GM21515 (cell line): ENCODE measurements around the gene PRADC1.

Experiments used
- ATAC-seq: cut with Tn5 transposase; IDR thresholded peaks from one replicate; pipeline ENCODE4 v1.9.1; 2021; ENCODE audit not compliant: unreplicated experiment

The PRADC1 gene

GRCh38 chr2:73259276-73259675 lies 26.2 kb upstream of the PRADC1 start:
- ATAC-seq, result no peak

GRCh38 chr2:73258913-73259215 lies 25.8 kb upstream of the PRADC1 start:
- no peak for ATAC-seq

GRCh38 chr2:73258186-73258912 lies 25.3 kb upstream of the PRADC1 start:
- no peak for ATAC-seq

- no peak for ATAC-seq
Observed at GRCh38 chr2:73257425-73258125, 24.5 kb upstream of the PRADC1 start.

- no peak for ATAC-seq
Observed at GRCh38 chr2:73257021-73257420, 24.0 kb upstream of the PRADC1 start.

GRCh38 chr2:73256618-73256922 lies 23.5 kb upstream of the PRADC1 start:
- no peak for ATAC-seq

GRCh38 chr2:73255907-73256617 lies 23.0 kb upstream of the PRADC1 start:
- no peak for ATAC-seq

- no peak for ATAC-seq
Observed at GRCh38 chr2:73255007-73255644, 22.1 kb upstream of the PRADC1 start.

GRCh38 chr2:73254343-73255006 lies 21.4 kb upstream of the PRADC1 start:
- no peak for ATAC-seq

- no peak for ATAC-seq
Observed at GRCh38 chr2:73253901-73254300, 20.9 kb upstream of the PRADC1 start.

- no peak for ATAC-seq
Observed at GRCh38 chr2:73253400-73253799, 20.4 kb upstream of the PRADC1 start.

- ATAC-seq, result no peak
Observed at GRCh38 chr2:73252238-73253027, 19.4 kb upstream of the PRADC1 start.

- ATAC-seq, result no peak
Observed at GRCh38 chr2:73250872-73251846, 18.1 kb upstream of the PRADC1 start.

GRCh38 chr2:73249636-73250035 lies 16.6 kb upstream of the PRADC1 start:
- no peak for ATAC-seq

- no peak for ATAC-seq
Observed at GRCh38 chr2:73246850-73247249, 13.8 kb upstream of the PRADC1 start.

- no peak for ATAC-seq
Observed at GRCh38 chr2:73244580-73244979, 11.5 kb upstream of the PRADC1 start.

GRCh38 chr2:73243884-73244570 lies 11.0 kb upstream of the PRADC1 start:
- ATAC-seq, result no peak

GRCh38 chr2:73239776-73240175 lies 6.7 kb upstream of the PRADC1 start:
- ATAC-seq, result no peak

- no peak for ATAC-seq
Observed at GRCh38 chr2:73238976-73239375, 5.9 kb upstream of the PRADC1 start.
